OCI-LY1 (cell line): ENCODE measurements around the gene MPI.

Experiments
- EZH2 ChIP-seq: fragments of 200-600 bp; sonication (generic), shearing (Covaris generic); IDR thresholded peaks from 2 replicates; pipeline ENCODE4 v1.8.0; 2017; ENCODE audit warnings: borderline replicate concordance, mixed run types, mild to moderate bottlenecking, antibody characterized with exemption, low read length, moderate library complexity, mixed read lengths
- TF ChIP-seq, protein P1 (sequence below): fragments of 200-600 bp; sonication (generic), shearing (Covaris generic); IDR thresholded peaks from 2 replicates; pipeline ENCODE4 v1.5.1; 2017; ENCODE audit warnings: mild to moderate bottlenecking, antibody characterized with exemption, low read length, moderate library complexity, mixed read lengths

DNA sequence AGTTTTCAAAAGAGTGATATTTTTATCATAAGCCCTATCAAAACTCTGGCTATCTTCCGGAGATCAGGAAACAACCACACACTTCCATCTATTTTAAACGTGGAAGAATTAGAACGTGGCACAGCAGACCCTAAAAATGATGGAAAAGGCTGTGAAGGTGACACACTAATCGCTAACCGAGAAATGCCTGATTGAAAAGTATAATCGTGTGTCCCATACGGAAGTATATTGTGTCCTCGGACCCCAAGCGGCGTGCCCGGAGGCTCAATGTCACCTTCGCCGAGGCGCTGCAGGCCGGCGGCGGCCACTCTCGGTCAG lies 47.4 kb downstream of the MPI start:
- TF ChIP-seq, protein P1, sequence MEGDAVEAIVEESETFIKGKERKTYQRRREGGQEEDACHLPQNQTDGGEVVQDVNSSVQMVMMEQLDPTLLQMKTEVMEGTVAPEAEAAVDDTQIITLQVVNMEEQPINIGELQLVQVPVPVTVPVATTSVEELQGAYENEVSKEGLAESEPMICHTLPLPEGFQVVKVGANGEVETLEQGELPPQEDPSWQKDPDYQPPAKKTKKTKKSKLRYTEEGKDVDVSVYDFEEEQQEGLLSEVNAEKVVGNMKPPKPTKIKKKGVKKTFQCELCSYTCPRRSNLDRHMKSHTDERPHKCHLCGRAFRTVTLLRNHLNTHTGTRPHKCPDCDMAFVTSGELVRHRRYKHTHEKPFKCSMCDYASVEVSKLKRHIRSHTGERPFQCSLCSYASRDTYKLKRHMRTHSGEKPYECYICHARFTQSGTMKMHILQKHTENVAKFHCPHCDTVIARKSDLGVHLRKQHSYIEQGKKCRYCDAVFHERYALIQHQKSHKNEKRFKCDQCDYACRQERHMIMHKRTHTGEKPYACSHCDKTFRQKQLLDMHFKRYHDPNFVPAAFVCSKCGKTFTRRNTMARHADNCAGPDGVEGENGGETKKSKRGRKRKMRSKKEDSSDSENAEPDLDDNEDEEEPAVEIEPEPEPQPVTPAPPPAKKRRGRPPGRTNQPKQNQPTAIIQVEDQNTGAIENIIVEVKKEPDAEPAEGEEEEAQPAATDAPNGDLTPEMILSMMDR, result no peak
- TF ChIP-seq EZH2, result no peak
